GM18502 (cell line): Measurements from ENCODE around the gene TNFRSF13B.
"Not testable (repeated sequence)": the region's sequence is repeated elsewhere in the genome, so short reads cannot be mapped to it uniquely, and the experiment has no call there.

ENCODE experiments used
- ATAC-seq: cut with Tn5 transposase; IDR thresholded peaks from one replicate; pipeline ENCODE4 v1.9.1; 2021; ENCODE audit warnings: mild to moderate bottlenecking; ENCODE audit not compliant: unreplicated experiment, poor library complexity

Gene TNFRSF13B

GRCh38 chr17:16971458-16972338 is at the start of gene TNFRSF13B:
Gene TNFRSF13B, minus strand, starts transcription at chr17:16972118. Its CDS starts 43 bp downstream, at chr17:16972075.
- ATAC-seq = peak; percentile 41

- no peak for ATAC-seq
Measured at GRCh38 chr17:17021194-17021863, 49.4 kb upstream of the TNFRSF13B start.

GRCh38 chr17:17020821-17021193 is 48.9 kb upstream of the TNFRSF13B start:
- no peak for ATAC-seq

- no peak for ATAC-seq
Measured at GRCh38 chr17:17019891-17020456, 48.1 kb upstream of the TNFRSF13B start.

- ATAC-seq = no peak
Measured at GRCh38 chr17:17019430-17019762, 47.5 kb upstream of the TNFRSF13B start.

GRCh38 chr17:17018612-17019429 is 46.9 kb upstream of the TNFRSF13B start:
- no peak for ATAC-seq

GRCh38 chr17:17018021-17018441 is 46.1 kb upstream of the TNFRSF13B start:
- no peak for ATAC-seq

GRCh38 chr17:17017343-17018014 is 45.6 kb upstream of the TNFRSF13B start:
- ATAC-seq = no peak

- ATAC-seq = not testable (repeated sequence)
Measured at GRCh38 chr17:17016199-17017197, 44.6 kb upstream of the TNFRSF13B start.

- ATAC-seq = no peak
Measured at GRCh38 chr17:17015230-17015629, 43.3 kb upstream of the TNFRSF13B start.

- not testable (repeated sequence) for ATAC-seq
Measured at GRCh38 chr17:17014748-17015124, 42.8 kb upstream of the TNFRSF13B start.

- ATAC-seq = not testable (repeated sequence)
Measured at GRCh38 chr17:17013828-17014747, 42.2 kb upstream of the TNFRSF13B start.

GRCh38 chr17:17011043-17011907 is 39.4 kb upstream of the TNFRSF13B start:
- ATAC-seq = not testable (repeated sequence)

- not testable (repeated sequence) for ATAC-seq
Measured at GRCh38 chr17:17010545-17011034, 38.7 kb upstream of the TNFRSF13B start.

- ATAC-seq = not testable (repeated sequence)
Measured at GRCh38 chr17:17009972-17010371, 38.1 kb upstream of the TNFRSF13B start.

- ATAC-seq = not testable (repeated sequence)
Measured at GRCh38 chr17:17008621-17009397, 36.9 kb upstream of the TNFRSF13B start.
